GM19238 (cell line): Measurements from ENCODE around the gene MRAP2.
"Not testable (repeated sequence)": the region's sequence is repeated elsewhere in the genome, so short reads cannot be mapped to it uniquely, and the experiment has no call there.

Experiments used
- DNase-seq: peaks from one replicate; pipeline ENCODE4 v3.0.0; 2011; ENCODE audit warnings: low spot score; ENCODE audit not compliant: insufficient read length

Gene MRAP2

GRCh38 chr6:84074988-84075781 is 41.6 kb downstream of the MRAP2 start:
- DNase-seq = no peak

GRCh38 chr6:84077645-84078044 is 44.1 kb downstream of the MRAP2 start:
- DNase-seq = no peak

- no peak for DNase-seq
Observed at GRCh38 chr6:84078335-84078734, 44.8 kb downstream of the MRAP2 start.

GRCh38 chr6:84081222-84081621 is 47.6 kb downstream of the MRAP2 start:
- DNase-seq = no peak

GRCh38 chr6:84082689-84083265 is 49.2 kb downstream of the MRAP2 start:
- DNase-seq = no peak

- DNase-seq = not testable (repeated sequence)
Observed at GRCh38 chr6:84084705-84085104, 51.1 kb downstream of the MRAP2 start.

GRCh38 chr6:84086056-84086455 is 52.5 kb downstream of the MRAP2 start:
- DNase-seq = no peak

- DNase-seq = no peak
Observed at GRCh38 chr6:84086545-84087429, 53.2 kb downstream of the MRAP2 start.

- DNase-seq = no peak
Observed at GRCh38 chr6:84089081-84089480, 55.5 kb downstream of the MRAP2 start.

- no peak for DNase-seq
Observed at GRCh38 chr6:84089552-84089951, 56.0 kb downstream of the MRAP2 start.

GRCh38 chr6:84093441-84094435 is 60.2 kb downstream of the MRAP2 start:
- DNase-seq = no peak

- DNase-seq = no peak
Observed at GRCh38 chr6:84095156-84095555, 61.6 kb downstream of the MRAP2 start.

GRCh38 chr6:84103029-84103428 is 69.5 kb downstream of the MRAP2 start:
- no peak for DNase-seq

- DNase-seq = not testable (repeated sequence)
Observed at GRCh38 chr6:84105215-84105924, 71.8 kb downstream of the MRAP2 start.

- DNase-seq = no peak
Observed at GRCh38 chr6:84107495-84107894, 73.9 kb downstream of the MRAP2 start.

- DNase-seq = not testable (repeated sequence)
Observed at GRCh38 chr6:84111351-84111750, 77.8 kb downstream of the MRAP2 start.

GRCh38 chr6:84114933-84115594 is 81.5 kb downstream of the MRAP2 start:
- not testable (repeated sequence) for DNase-seq

GRCh38 chr6:84118191-84118590 is 84.6 kb downstream of the MRAP2 start:
- DNase-seq = no peak

GRCh38 chr6:84119277-84119676 is 85.7 kb downstream of the MRAP2 start:
- no peak for DNase-seq

- DNase-seq = no peak
Observed at GRCh38 chr6:84123186-84123585, 89.6 kb downstream of the MRAP2 start.
